Left lung (tissue), 10 donors: ENCODE measurements around the gene MASP2. TPM values are rescaled to one million over a fixed set of nuclear protein-coding genes. Genes with fewer than 3 reads are reported as not detected.
A peak's percentile ranks its signal among the peaks of the same experiment; 100 is the strongest.
"Not testable (repeated sequence)": the region's sequence is repeated elsewhere in the genome, so short reads cannot be mapped to it uniquely, and the experiment has no call there.

Experiments
- ATAC-seq: fragments of 200-7000 bp; cut with Tn5 transposase; one replicate; pipeline ENCODE4 v1.9.1; 2020; ENCODE audit warnings: moderate library complexity
- DNase-seq, 4 donors: peaks; one replicate each; pipeline ENCODE4 v3.0.0-alpha.2; 2013 to 2020
- H3K27ac ChIP-seq, 2 donors: fragments of 200-600 bp; sonication (generic) in 1 of 2; one replicate each; pipeline versions ENCODE4 v1.5.0 to v1.8.0; 2020 to 2021
- H3K27me3 ChIP-seq, 2 donors: fragments of 200-600 bp; sonication (generic) in 1 of 2; one replicate each; pipeline versions ENCODE4 v1.5.0 to v1.8.0; 2020 to 2021
- H3K36me3 ChIP-seq, 2 donors: fragments of 200-600 bp; sonication (generic) in 1 of 2; one replicate each; pipeline versions ENCODE4 v1.5.0 to v1.8.0; 2020 to 2021
- H3K4me1 ChIP-seq, 2 donors: fragments of 200-600 bp; one replicate each; pipeline ENCODE4 v1.8.0; 2021
- H3K4me3 ChIP-seq, 2 donors: fragments of 200-600 bp; sonication (generic) in 1 of 2; one replicate each; pipeline versions ENCODE4 v1.5.0 to v1.8.0; 2020 to 2021; ENCODE audit warnings: mild to moderate bottlenecking in 1 of 2
- H3K9me3 ChIP-seq, 2 donors: fragments of 200-600 bp; sonication (generic) in 1 of 2; one replicate each; pipeline versions ENCODE4 v1.5.0 to v1.8.0; 2020 to 2021
- intact Hi-C, 2 donors: fragments of 100-400 bp; cut with DNase I; formaldehyde crosslinking; loops; one replicate each; pipeline versions ENCODE4 v1.11.2 to v1.14.2; 2022
- polyA plus RNA-seq, 6 donors: library from polyadenylated mRNA; unstranded; fragments of 120-200 nt; gene quantifications; one replicate each; pipeline ENCODE4 v1.2.1, GENCODE V29; 2013; ENCODE audit not compliant: insufficient read length in 6 of 6
- total RNA-seq, 2 donors: library from RNA; stranded (reverse); fragmentation: NEBNext Ultra II Directional; extraction: Animal tissue kit (Norgen Biotek cat#: 25700); gene quantifications; one replicate each; pipeline ENCODE4 v1.2.1, GENCODE V29; 2021
- TF ChIP-seq, protein P1 (sequence below), 2 donors: fragments of 200-600 bp; sonication (generic) in 1 of 2; IDR thresholded peaks; one replicate each; pipeline versions ENCODE4 v1.5.0 to v1.8.0; 2021; ENCODE audit warnings: antibody characterized with exemption in 2 of 2
- donor health status: DM: no; HTN: yes; CAD: no.
- donor health status: DM: no; HTN: no; CAD: no.

The MASP2 gene
- total and polyA plus RNA-seq, 8 donors: 8.9 to 12.3 (median 10.9) TPM; not detected in 2

DNA sequence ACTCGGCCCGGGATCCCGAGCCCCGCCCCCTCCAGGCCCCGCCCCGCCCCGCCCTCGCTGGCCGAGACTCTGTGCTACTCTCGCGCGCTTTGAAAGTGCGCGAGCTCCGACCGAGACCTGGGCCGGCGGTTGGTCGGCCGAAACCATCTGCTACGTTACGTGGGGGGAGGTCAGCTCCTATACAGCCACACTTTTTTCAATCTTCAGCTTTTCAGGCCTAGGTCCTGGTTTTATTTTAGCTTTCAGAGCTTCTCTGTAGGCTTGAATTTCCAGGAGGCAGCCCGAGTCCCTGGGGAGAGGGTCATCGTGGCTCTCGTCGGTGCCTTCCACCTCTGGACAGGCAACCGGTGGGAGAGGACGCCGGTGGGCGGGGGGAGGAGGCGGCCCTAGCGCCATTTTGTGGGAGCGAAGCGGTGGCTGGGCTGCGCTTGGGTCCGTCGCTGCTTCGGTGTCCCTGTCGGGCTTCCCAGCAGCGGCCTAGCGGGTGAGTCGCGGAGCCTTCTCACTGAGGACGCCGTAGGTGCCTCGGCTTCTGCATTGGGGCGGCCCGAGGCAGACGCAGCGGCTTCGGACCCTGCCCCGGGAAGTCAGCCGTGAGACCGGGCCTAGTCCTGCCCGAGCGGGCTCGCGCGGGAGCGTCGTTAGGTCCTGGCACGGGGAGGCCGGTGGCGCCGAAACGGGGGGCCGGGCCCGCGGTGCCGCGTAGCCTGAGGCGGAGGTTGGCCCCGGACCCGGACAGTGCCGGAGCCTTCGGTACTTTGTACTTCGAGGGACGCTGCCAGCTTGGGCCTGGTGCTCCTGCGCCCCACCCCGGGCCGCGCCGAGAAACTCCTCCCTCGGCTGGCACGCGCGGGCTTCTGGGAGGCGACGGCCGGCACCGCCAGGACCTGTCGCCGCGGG is 34.5 kb downstream of the MASP2 start, which contains the start of gene TARDBP:
TARDBP (plus strand) TSS at position 395 of the 900 bp plus-strand sequence. CDS start 1,074 bp downstream, outside the sequence.
- Histone ChIP-seq H3K36me3 (peaks cover 0 to 41% of the 10 kb centered on the region in 2 donors), H3K27ac (peak within 1 kb of the TSS; percentile 91 to 93), H3K4me1 (peaks cover 12 to 43% of the 10 kb centered on the region in 2 donors), H3K27me3 (no peaks in the 10 kb centered on the region), H3K4me3 (peak within 1 kb of the TSS; percentile 94), H3K9me3 (no peaks in the 10 kb centered on the region)
- intact Hi-C loops: no loop called here
- ATAC-seq (peak; percentile 96), DNase-seq (peak; percentile 89 to 96 (median 94))
- TF ChIP-seq, protein P1, sequence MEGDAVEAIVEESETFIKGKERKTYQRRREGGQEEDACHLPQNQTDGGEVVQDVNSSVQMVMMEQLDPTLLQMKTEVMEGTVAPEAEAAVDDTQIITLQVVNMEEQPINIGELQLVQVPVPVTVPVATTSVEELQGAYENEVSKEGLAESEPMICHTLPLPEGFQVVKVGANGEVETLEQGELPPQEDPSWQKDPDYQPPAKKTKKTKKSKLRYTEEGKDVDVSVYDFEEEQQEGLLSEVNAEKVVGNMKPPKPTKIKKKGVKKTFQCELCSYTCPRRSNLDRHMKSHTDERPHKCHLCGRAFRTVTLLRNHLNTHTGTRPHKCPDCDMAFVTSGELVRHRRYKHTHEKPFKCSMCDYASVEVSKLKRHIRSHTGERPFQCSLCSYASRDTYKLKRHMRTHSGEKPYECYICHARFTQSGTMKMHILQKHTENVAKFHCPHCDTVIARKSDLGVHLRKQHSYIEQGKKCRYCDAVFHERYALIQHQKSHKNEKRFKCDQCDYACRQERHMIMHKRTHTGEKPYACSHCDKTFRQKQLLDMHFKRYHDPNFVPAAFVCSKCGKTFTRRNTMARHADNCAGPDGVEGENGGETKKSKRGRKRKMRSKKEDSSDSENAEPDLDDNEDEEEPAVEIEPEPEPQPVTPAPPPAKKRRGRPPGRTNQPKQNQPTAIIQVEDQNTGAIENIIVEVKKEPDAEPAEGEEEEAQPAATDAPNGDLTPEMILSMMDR (IDR thresholded peaks at IDR 0.05): no peak

DNA sequence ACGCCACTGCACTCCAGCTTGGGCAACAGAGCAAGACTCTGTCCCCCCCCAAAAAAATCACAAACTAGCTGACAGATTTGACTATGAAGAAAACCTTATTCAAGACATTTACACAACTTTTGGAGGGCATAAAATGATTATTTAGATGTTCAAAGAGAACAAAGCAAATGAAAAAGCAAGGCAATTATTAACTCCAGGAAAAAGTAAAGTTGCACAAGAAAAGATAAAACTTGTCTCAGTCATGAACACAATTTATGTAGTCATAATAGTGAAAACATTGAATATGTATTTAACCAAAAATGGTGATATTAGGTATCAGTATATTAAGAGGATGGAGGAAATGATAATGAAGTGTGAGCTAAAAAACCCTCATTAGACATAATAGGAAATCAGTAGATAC is 46.5 kb downstream of the MASP2 start:
- H3K27ac ChIP-seq: no peak overlapping the region
- no peaks in the 10 kb centered on the region for H3K27me3 ChIP-seq
- no peak for DNase-seq
- H3K4me3 ChIP-seq: no peak overlapping the region
- TF ChIP-seq, protein P1 (IDR thresholded peaks at IDR 0.05): no peak
- H3K4me1 ChIP-seq: no peaks in the 10 kb centered on the region
- no peak for ATAC-seq
- intact Hi-C loops: no loop called here
- H3K36me3 ChIP-seq: no peaks in the 10 kb centered on the region
- H3K9me3 ChIP-seq: peaks cover 0 to 12% of the 10 kb centered on the region in 2 donors

DNA sequence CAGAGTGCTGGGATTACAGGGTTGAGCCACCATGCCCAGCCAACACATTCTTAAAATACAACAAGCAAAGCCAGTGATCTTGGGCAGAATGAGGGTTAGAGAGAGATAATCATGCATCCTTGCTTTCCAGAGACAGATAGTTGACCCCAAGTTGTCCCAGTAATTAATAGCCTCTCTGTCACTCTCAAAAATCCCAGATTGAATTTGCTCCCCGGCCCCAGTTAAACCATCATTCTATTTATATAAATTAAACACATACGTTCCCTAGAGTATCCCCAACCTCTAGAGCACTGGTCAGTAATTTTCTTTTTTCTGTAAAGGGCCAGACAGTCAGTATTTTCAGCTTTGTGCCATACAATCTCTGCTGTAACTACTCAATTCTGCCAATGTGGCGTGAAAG is 50.9 kb downstream of the MASP2 start:
- ATAC-seq: no peak
- DNase-seq: no peak
- Histone ChIP-seq H3K27ac (no peak overlapping the region), H3K27me3 (no peaks in the 10 kb centered on the region), H3K4me3 (no peak overlapping the region), H3K4me1 (no peaks in the 10 kb centered on the region), H3K9me3 (peaks cover 0 to 12% of the 10 kb centered on the region in 2 donors), H3K36me3 (no peaks in the 10 kb centered on the region)
- intact Hi-C loops: no loop called here
- TF ChIP-seq, protein P1 (IDR thresholded peaks at IDR 0.05): no peak

DNA sequence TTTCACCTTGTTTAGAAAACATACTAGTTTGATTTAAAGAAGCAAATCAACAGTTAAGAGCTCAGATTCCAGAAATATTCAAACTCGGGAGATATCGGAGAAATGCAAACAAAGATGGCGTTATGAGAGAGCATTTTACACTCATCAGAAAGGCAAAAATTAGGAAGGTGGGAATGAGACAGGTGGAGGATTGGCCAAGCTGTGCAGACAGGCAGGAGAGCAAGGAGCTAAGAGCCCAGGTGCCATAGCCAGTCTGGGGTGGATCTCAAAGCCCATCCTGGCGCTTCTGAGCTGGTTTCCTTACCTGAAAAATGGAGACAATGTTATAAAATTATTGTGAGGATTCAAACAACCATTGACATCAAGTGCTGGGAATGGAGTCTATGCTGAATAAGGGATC is 54.2 kb downstream of the MASP2 start:
- H3K9me3 ChIP-seq: no peaks in the 10 kb centered on the region
- intact Hi-C loops: no loop called here
- no peak for DNase-seq
- no peak overlapping the region for H3K4me3 ChIP-seq
- no peak for ATAC-seq
- no peak overlapping the region for H3K27ac ChIP-seq
- H3K27me3 ChIP-seq: no peaks in the 10 kb centered on the region
- TF ChIP-seq, protein P1 (IDR thresholded peaks at IDR 0.05): no peak
- no peaks in the 10 kb centered on the region for H3K36me3 ChIP-seq
- no peaks in the 10 kb centered on the region for H3K4me1 ChIP-seq

DNA sequence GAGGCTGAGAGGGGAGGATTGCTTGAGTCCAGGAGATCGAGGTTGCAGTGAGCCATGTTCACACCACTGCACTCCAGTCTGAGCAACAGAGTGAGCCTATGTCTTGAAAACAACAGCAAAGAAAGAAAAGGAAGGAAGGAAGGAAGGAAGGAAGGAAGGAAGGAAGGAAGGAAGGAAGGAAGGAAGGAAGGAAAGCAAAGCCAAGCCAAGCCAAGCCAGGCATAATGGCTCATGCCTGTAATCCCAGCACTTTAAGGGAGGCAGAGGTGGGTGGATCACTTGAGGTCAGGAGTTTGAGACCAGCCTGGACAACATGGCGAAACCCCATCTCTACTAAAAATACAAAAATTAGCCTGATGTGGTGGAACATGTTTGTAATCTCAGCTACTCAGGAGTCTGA is 55.0 kb downstream of the MASP2 start:
- H3K36me3 ChIP-seq, DNase-seq, ATAC-seq, H3K27me3 ChIP-seq, intact Hi-C loops, H3K9me3 ChIP-seq, H3K27ac ChIP-seq, H3K4me3 ChIP-seq, H3K4me1 ChIP-seq: not testable (repeated sequence)
